LNCAP (cell line): ENCODE results near the gene SLC26A2.

Source experiments
- TF ChIP-seq, protein P1 (sequence below): fragments of 450-650 bp; IDR thresholded peaks from 2 replicates; pipeline ENCODE4 v1.5.1; 2017; ENCODE audit warnings: mild to moderate bottlenecking

SLC26A2 gene

DNA sequence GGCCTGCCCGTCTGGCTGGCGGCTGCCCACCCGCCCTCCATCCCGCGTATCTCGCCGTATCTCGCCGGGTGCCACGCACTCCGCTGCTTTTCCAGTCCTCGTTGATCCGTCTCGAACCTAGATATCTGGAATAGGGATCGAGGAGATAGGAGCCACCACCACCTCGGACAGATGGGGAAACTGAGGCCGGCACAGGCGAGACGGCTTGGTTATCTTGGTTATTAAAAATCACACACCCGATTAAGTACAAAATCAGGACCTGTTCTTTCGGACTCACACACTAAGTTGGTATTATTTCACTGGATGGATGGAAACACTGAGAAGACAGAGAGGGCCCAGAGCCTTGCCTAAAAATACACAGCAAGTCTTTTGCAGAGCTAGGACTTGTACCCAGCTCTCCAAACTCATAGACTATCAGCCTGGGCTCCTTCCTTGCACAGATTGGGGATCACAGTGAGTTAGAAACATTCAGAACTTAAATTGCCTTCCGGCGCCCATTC lies 678 bp downstream of the SLC26A2 start:
- TF ChIP-seq, protein P1, sequence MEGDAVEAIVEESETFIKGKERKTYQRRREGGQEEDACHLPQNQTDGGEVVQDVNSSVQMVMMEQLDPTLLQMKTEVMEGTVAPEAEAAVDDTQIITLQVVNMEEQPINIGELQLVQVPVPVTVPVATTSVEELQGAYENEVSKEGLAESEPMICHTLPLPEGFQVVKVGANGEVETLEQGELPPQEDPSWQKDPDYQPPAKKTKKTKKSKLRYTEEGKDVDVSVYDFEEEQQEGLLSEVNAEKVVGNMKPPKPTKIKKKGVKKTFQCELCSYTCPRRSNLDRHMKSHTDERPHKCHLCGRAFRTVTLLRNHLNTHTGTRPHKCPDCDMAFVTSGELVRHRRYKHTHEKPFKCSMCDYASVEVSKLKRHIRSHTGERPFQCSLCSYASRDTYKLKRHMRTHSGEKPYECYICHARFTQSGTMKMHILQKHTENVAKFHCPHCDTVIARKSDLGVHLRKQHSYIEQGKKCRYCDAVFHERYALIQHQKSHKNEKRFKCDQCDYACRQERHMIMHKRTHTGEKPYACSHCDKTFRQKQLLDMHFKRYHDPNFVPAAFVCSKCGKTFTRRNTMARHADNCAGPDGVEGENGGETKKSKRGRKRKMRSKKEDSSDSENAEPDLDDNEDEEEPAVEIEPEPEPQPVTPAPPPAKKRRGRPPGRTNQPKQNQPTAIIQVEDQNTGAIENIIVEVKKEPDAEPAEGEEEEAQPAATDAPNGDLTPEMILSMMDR = no peak

DNA sequence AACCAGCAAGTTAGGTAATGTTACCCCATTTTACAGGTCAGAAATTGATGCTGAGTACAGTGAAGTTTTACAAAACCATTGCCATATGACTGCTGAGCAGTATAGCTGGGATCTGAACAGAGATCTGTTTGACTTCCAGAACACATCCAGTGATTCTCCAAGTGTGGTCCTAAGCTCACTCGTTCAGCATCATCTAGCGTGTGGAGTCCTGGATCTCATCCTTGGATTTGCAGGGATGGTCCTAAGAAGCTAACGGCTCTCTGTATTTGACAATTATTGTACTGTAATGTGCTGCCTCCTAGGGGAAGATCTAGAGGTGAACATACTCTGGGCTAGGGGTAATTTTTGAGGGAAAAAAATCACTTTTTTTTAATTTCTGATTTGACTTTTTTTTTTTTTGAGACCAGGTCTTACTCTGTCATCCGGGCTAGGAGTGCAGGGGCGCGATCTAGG lies 1.4 kb downstream of the SLC26A2 start:
- TF ChIP-seq, protein P1 = peak; percentile 63

DNA sequence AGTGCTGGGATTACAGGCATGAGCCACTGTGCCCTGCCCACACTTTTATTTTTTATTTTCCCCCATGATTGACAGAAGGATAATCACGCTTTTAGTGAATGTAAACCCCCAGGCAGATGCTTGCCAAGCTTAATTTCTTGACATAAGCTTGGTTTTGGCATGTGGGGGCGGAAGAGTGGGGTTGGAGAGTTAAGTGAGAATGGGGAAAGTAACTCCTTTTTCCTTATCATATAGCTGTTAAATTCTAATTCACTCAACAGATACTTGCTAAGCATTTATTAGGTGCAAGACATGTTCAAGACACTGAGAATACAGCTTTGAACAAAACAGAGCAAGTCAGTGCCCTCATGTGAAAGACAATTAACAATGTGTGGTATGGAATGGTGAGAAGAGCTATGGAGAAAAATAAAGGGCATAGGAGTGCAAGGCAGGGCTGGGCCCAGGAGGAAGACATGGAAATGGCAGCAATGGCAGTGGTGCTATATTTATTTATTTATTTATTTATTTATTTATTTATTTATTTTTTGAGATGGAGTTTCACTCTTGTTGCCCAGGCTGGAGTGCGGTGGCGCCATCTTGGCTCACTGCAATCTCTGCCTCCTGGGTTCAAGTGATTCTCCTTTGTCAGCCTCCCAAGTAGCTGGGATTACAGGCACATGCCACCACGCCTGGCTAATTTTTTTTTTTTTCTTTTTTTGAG lies 2.2 kb downstream of the SLC26A2 start:
- TF ChIP-seq, protein P1 = no peak

DNA sequence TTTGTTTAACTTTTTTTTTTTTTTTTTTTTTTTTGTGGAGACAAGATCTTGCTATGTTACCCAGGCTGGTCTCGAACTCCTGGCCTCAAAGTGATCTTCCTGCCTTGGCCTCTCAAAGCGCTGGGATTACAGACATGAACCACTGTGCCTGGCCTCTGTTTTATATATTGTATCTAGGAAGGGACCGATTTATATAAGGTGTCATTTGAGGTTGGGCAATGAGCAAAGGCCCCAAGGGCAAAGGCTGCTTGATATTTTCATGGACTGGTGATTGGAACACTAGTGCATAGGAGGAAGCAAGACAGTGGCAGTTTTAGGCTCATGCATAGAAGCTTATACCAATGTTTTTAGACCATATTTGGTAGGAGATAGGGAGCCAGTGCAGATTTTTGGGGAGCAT lies 3.2 kb downstream of the SLC26A2 start:
- TF ChIP-seq, protein P1 = no peak

DNA sequence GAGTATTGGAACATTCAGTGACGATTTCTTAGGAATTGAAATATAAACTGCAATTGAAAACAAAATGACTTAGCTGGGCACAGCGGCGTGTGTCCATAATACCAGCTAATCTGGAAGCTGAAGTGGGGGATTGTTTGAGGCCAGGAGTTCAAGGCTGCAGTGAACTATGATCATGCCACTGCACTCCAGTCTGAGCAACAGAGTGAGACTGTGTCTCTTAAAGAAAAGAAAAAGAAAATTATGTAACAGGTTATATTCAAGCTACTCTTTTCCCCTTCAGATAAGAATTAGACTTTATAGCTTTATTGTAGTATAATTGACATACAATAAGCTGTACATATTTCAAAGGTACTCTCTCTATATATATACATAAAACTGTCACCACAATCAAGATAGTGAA lies 6.4 kb downstream of the SLC26A2 start:
- TF ChIP-seq, protein P1 = no peak

DNA sequence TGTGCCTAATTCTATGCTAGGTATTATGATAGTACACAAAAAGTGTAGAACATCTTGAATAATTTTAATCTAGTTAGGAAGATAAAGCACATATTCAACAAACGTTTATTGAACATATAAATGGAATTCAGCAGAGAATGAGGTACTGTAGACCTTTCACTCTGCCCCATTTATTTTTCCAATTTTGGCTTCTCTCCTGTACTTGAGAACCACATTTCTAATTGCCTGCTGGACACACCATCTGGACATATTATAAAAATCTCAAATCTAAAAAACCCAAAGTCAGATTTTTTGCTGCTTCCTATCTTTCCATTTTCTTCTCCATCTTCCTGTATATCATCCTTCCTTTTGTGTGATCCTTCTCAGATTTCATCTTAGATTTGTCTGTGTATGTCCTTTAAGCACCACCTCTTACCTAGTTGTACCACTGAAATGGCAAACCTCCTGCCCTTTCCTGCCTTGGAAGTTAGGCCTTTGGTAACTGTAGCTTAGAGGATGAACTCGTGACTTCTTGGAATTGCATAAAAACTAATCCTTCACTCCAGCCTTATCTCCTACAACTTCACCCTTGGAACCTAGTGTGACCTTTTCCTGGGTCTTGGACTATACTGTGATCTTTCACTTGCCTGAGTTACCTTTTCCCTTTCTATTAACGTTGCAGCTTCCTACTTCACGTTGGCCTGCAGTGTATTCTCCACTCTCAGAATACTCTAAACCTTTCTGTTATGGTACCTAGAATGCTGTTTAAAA lies 8.8 kb downstream of the SLC26A2 start:
- TF ChIP-seq, protein P1 = no peak

DNA sequence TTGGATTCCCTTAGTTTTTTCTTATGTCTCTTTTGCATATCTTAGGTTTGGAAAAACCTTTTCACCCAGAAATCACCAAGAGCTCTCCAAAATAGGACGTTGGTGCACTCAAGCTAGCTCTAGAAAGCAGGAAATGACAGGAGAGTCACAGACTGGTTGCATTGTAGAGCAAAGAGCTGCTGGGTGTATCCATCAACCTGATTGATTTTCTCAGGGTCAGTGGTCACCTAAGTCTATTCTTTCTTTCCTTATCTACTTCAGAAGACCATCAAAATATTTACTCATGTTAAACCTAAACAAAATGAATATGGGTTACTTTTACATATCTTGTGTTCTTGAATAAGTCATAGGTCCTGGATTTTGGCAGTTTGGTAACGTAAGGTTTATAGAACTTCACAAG lies 14.9 kb downstream of the SLC26A2 start:
- TF ChIP-seq, protein P1 = no peak
